Measurements from ENCODE around the gene MRGPRF. TPM values are rescaled to one million over a fixed set of nuclear protein-coding genes. Genes with fewer than 3 reads are reported as not detected.

MRGPRF gene
- total and polyA plus RNA-seq, 3 donors from 2014 or later, result 10.0 to 21.1 (median 12.2) TPM

DNA sequence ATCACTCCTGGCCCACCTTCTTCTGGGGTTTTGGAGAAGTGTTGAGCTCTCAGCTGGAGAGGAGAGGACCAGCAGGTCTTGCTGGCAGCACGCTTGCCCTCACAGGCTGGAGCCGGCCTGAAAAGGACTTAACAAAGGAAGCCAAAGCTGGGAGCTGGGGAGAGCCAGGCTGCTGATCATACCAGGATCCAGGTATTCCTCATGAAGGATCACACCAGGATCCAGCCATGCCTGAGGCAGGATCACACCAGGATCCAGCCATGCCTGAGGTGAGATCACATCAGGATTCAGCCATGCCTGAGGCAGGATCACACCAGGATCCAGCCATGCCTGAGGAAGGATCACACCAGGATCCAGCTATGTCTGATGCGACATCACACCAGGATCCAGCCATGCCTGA, 49.3 kb downstream of the MRGPRF start:
- Histone ChIP-seq H3K9me3 (no peaks in the 10 kb centered on the region), H3K27me3 (no peaks in the 10 kb centered on the region), H3K27ac (no peak overlapping the region), H3K36me3 (ENCODE audit: low read depth, missing control alignments) (no peaks in the 10 kb centered on the region), H3K4me1 (no peaks in the 10 kb centered on the region), H3K4me3 (no peak overlapping the region)
- TF ChIP-seq POLR2A (IDR thresholded peaks at IDR 0.05) (no peak), CTCF (IDR thresholded peaks at IDR 0.05) (no peak)
- intact Hi-C loops (cut with DNase I; ENCODE audit: low total_unique reads), result no loop called here
- no peak for DNase-seq
- 70 to 91% methylated on average over 3 of the region's 3 CpGs for WGBS, 2 donors

GRCh38 chr11:68962527-68963250, 50.4 kb downstream of the MRGPRF start:
- intact Hi-C loops (cut with DNase I; ENCODE audit: low total_unique reads), result no loop called here
- Histone ChIP-seq H3K27ac (no peak overlapping the region), H3K36me3 (ENCODE audit: low read depth, missing control alignments) (no peaks in the 10 kb centered on the region), H3K4me1 (no peaks in the 10 kb centered on the region), H3K4me3 (no peak overlapping the region), H3K27me3 (no peaks in the 10 kb centered on the region), H3K9me3 (no peaks in the 10 kb centered on the region)
- TF ChIP-seq POLR2A (IDR thresholded peaks at IDR 0.05) (no peak), CTCF (IDR thresholded peaks at IDR 0.05) (no peak)
- WGBS, 2 donors, result 87 to 94% methylated on average over 16 of the region's 16 CpGs
- no peak for DNase-seq

DNA sequence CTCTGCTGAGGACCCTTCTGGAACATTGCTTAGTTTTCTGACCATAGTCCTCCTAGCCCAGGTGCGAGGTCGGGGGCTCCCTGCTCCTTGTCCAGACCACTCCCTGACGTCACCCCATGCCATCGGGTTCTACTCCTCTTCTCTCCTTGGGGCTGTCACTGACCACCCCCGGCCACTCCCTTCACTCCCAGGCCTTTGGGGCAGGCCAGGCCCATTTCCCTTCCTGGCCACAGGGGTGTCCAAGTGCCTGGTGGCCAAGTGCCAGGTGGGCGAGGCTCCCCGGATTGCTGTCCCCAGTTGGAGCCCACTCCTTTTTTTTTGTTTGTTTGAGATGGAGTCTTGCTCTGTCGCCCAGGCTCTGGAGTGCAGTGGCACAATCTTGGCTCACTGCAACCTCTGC, 51.8 kb downstream of the MRGPRF start:
- TF ChIP-seq POLR2A (IDR thresholded peaks at IDR 0.05) (no peak), CTCF (IDR thresholded peaks at IDR 0.05) (no peak)
- H3K4me3 ChIP-seq, result no peak overlapping the region
- DNase-seq, result no peak

DNA sequence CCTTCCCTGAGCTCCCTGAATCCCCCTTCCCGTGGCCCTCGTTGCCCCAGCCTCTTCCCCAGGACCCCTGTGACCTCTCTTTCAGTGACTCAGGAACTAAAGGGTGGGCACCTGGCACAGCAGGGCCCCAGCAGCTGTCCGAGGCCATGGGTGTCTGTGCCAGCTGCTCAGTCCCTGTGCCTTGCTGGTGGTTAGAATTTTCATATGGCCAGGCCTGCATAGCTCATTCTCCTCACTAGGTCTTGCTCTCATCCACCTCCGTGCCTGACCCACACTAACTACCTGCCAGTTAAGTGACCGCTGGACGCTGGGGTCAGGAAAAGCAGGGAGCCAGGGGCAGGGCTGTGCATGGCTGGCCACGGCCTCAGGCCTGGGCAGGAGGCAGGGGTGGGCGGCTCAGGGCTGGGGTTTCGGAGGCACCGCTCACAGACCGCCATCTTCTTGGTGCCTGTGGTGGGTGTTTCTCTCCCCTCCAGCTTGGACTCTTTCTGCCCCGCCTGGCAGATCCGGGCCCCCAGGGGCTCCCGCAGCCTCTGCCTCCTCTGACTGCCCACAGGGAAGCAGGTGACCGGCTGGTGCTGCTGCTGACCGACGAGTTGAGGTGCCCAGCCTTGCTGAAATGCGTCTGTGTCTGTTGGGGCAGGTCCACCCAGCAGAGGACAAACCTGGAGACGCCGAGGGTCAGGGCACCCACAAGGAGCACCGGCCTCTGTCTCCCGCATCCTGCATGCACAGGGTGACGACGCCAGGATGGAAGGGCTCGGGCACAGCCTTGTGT, 52.6 kb downstream of the MRGPRF start:
- no peak for DNase-seq

More for the DNA sequence above, 51.8 kb downstream of the MRGPRF start:
- Histone ChIP-seq H3K27me3 (no peaks in the 10 kb centered on the region), H3K27ac (no peak overlapping the region), H3K9me3 (no peaks in the 10 kb centered on the region), H3K36me3 (ENCODE audit: low read depth, missing control alignments) (no peaks in the 10 kb centered on the region), H3K4me1 (no peaks in the 10 kb centered on the region)
- intact Hi-C loops (cut with DNase I; ENCODE audit: low total_unique reads), result no loop called here
- 82 to 89% methylated on average over 8 of the region's 8 CpGs for WGBS, 2 donors

More for the DNA sequence above, 52.6 kb downstream of the MRGPRF start:
- no peak overlapping the region for H3K4me3 ChIP-seq
- no peaks in the 10 kb centered on the region for H3K9me3 ChIP-seq
- intact Hi-C loops (cut with DNase I; ENCODE audit: low total_unique reads), result no loop called here
- no peak overlapping the region for H3K27ac ChIP-seq
- H3K27me3 ChIP-seq, result no peaks in the 10 kb centered on the region
- H3K36me3 ChIP-seq (ENCODE audit: low read depth, missing control alignments), result no peaks in the 10 kb centered on the region
- whole genome bisulfite sequencing, 2 donors, result 96 to 98% methylated on average over 9 to 23 of the region's 25 CpGs
- H3K4me1 ChIP-seq, result no peaks in the 10 kb centered on the region
- no peak for TF ChIP-seq POLR2A (IDR thresholded peaks at IDR 0.05)
- TF ChIP-seq CTCF (IDR thresholded peaks at IDR 0.05), result no peak
